ENCODE data around the gene COL8A2.

DNA sequence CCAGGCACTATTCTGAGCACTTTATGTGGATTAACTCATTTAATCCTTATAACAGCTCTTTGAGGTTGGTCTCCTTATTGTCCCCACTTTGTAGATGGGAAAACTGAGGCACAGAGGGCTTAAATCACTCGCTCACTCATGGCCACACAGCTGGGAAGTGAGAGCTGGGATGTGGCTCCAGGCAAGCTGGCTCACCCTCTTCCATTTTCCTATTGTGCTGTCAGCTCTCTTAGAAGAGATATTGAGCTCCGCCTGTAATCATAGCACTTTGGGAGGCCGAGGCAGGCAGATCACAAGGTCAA, 3.8 kb upstream of the COL8A2 start:
- TF ChIP-seq, protein P1, sequence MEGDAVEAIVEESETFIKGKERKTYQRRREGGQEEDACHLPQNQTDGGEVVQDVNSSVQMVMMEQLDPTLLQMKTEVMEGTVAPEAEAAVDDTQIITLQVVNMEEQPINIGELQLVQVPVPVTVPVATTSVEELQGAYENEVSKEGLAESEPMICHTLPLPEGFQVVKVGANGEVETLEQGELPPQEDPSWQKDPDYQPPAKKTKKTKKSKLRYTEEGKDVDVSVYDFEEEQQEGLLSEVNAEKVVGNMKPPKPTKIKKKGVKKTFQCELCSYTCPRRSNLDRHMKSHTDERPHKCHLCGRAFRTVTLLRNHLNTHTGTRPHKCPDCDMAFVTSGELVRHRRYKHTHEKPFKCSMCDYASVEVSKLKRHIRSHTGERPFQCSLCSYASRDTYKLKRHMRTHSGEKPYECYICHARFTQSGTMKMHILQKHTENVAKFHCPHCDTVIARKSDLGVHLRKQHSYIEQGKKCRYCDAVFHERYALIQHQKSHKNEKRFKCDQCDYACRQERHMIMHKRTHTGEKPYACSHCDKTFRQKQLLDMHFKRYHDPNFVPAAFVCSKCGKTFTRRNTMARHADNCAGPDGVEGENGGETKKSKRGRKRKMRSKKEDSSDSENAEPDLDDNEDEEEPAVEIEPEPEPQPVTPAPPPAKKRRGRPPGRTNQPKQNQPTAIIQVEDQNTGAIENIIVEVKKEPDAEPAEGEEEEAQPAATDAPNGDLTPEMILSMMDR (conservative IDR thresholded peaks at IDR 0.05; ENCODE audit: low read depth, low read length), result no peak
- TF ChIP-seq EZH2 (IDR thresholded peaks at IDR 0.05; ENCODE audit: borderline replicate concordance, low read depth, low read length, poor library complexity, severe bottlenecking), result no peak

Measured in A673 (cell line).